CD4-positive, alpha-beta T cell treated with Interleukin-21 for 1 hour (primary cell): ENCODE results near the gene SGSM2.
"Not testable (repeated sequence)": the region's sequence is repeated elsewhere in the genome, so short reads cannot be mapped to it uniquely, and the experiment has no call there.

Source experiments
- DNase-seq: peaks from one replicate; pipeline ENCODE4 v3.0.0-alpha.2; 2020

SGSM2 gene, protein sequence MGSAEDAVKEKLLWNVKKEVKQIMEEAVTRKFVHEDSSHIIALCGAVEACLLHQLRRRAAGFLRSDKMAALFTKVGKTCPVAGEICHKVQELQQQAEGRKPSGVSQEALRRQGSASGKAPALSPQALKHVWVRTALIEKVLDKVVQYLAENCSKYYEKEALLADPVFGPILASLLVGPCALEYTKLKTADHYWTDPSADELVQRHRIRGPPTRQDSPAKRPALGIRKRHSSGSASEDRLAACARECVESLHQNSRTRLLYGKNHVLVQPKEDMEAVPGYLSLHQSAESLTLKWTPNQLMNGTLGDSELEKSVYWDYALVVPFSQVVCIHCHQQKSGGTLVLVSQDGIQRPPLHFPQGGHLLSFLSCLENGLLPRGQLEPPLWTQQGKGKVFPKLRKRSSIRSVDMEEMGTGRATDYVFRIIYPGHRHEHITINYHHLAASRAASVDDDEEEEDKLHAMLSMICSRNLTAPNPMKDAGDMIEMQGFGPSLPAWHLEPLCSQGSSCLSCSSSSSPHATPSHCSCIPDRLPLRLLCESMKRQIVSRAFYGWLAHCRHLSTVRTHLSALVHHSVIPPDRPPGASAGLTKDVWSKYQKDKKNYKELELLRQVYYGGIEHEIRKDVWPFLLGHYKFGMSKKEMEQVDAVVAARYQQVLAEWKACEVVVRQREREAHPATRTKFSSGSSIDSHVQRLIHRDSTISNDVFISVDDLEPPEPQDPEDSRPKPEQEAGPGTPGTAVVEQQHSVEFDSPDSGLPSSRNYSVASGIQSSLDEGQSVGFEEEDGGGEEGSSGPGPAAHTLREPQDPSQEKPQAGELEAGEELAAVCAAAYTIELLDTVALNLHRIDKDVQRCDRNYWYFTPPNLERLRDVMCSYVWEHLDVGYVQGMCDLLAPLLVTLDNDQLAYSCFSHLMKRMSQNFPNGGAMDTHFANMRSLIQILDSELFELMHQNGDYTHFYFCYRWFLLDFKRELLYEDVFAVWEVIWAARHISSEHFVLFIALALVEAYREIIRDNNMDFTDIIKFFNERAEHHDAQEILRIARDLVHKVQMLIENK

DNA sequence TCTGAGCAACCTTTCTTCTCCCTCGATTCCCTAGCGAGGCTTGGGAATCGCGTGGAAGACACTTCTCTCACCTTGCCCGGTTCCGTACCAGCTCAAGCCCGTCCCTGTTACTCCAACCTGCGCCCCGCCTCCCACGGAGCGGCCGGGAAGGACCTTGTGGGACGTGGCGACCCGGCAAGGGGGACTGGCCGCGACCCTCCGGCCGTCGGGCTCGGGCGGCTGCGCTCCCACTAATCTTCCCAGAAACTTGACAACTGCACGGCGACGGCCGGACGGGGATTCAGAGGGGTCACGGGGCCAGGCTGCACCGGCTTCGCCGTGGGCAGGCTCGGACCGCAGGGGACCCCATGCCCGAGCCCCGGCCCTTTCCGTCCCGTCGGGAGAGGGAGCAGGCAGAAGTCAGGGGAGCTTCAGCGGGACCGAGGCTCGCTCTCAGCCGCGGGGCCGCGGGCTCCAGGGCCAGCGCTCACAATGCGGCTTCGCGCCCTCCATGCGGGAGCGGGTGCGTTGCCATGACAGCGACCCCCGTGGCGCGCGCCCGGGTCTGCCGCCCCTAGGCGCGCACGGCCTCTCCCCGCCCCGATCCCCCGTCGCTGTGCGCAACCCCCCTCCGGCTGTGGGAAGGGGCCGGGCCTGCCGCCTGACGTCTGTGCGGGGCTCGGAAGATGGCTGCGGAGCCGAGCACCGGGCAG is at the start of gene SGSM2:
SGSM2 (plus strand) TSS at position 650 of the 692 bp plus-strand sequence. CDS start 188 bp downstream, outside the sequence.
- peak; percentile 80 for DNase-seq

DNA sequence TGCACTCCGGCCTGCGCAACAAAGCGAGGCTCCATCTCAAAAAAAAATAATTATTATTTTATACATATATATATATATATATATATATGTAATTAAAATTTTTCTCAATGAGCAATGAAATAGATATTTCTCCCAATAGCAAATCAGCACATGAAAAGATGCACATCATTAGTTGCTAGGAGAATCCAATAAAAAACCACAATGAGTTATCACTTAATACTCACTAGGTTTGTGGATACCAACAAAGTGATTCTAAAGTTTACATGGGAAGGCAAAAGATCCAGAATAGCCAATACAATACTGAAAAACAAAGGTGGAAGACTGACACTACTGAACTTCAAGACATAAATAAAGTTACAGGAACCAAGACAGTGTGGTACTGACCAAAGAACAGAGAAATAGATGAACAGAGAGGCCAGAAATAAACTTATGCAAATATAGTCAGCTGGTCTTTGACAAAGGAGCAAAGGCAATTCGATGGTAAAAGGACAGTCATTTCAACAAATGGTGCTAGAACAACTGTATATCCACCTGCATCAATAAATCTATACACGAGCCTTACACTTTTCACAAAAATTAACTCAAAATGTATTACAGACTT is 47.3 kb upstream of the SGSM2 start:
- no peak for DNase-seq

DNA sequence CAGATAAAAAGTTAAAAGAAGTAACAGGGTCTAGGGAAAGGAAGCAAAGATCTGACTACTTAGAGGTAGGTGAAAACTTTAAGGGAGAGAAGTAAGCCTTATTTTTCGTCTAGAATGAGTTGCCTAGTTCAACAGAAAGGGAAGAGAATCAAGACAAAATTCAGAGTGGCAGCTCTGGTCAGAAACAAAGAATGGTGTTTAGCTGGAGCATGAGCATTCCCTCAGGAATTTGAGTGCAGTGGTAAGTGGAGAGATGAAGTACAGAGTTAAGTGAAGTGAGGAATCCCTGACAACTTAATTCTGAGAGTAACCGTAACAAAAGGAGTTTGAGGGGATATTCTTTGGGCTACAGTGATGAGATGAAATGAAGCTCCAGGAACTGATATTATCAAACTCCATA is 45.2 kb upstream of the SGSM2 start:
- DNase-seq = no peak

DNA sequence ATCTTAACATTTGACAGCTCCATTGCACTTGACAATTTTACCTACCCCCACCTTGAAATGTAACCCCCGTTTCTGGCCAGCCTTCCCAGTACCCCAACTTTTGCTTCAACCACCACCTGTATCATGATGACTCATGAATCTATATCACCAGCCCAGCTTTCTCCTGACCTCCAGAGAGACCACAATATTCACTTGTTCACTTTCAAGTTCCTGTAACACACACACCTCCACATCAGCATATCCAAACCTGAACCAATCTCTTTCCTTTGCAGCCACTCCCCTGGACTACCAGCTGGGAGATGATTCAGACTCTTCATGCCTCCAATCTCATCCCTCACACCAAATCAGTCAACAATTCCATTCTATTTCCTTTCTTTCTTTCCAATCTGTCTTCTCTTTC is 41.7 kb upstream of the SGSM2 start:
- no peak for DNase-seq

DNA sequence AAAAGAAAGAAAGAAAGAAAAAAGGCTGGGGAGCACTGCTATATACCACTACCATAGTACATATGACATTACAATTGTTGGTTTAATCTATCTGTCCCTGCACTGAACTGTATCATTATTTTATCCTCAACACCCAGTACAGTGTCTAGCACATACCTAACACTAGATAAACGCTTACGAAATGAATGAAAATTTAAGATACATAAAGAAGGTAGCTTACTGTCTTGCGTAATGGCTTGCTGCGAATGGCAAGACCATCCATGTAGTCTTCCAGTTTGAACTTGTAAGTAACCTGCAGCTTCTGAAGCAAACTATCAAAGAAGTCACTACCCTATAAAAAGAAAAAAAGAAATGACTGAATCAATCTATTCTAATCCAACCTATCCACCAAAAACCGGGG is 40.3 kb upstream of the SGSM2 start:
- DNase-seq = no peak

DNA sequence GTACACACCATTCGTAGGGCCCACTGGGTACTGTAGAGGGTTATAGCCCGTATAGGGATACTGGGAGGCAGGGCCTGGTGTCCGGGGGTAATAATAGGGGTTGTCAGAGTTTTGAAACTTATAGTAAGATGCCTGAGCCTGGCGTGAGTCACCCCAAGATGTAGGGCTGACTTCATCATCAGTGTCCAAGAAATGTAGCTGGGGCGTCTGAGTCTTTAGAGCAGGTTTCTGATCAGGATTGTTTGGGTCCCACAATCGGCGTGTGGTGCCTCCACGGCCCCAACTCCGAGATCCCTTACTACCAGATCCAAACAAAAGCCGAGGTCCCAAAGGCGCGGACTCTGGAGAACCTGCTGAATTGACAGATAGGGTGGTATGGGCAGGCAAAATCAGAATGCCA is 38.2 kb upstream of the SGSM2 start:
- no peak for DNase-seq

DNA sequence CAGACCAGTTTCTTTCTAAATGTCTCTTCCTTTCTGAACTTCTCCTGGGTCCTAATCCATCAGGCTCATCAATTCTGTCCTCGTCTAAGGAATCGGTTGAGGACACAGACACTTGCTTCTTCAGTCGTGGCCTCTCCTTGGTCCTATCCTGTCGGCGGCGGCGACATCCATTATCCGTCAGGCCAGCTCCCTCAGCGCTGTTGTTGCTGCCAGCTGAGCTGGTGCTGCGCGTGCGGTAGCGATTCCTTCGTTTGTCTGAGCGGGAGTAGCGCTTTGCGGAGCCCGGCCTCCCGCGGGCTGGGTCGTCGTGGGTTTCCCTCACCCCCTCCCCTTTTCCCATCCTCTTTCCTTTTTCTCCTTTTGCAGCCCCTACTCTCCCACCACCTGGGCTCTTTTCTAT is 37.5 kb upstream of the SGSM2 start:
- DNase-seq = no peak

DNA sequence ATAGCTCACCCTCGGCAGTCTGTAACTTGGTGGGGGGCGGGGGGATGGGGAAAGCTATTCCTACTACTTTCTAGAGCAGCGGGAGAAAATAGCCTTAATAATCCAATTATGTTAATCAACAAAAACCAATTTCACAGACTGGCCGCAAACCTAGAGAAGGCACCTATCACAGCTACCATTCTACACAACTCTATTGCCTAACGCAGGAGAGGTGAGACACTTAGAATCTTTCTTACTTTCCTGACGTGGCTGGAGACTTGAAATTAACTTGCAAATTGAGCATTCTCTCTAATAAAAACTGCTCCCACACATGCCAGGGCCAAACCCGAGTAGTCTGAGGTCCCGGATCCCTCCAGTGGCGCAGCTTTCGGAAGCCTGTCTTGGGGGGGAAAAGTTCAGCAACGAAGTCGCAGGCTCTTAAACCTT is 34.5 kb upstream of the SGSM2 start:
- peak; percentile 12 for DNase-seq

DNA sequence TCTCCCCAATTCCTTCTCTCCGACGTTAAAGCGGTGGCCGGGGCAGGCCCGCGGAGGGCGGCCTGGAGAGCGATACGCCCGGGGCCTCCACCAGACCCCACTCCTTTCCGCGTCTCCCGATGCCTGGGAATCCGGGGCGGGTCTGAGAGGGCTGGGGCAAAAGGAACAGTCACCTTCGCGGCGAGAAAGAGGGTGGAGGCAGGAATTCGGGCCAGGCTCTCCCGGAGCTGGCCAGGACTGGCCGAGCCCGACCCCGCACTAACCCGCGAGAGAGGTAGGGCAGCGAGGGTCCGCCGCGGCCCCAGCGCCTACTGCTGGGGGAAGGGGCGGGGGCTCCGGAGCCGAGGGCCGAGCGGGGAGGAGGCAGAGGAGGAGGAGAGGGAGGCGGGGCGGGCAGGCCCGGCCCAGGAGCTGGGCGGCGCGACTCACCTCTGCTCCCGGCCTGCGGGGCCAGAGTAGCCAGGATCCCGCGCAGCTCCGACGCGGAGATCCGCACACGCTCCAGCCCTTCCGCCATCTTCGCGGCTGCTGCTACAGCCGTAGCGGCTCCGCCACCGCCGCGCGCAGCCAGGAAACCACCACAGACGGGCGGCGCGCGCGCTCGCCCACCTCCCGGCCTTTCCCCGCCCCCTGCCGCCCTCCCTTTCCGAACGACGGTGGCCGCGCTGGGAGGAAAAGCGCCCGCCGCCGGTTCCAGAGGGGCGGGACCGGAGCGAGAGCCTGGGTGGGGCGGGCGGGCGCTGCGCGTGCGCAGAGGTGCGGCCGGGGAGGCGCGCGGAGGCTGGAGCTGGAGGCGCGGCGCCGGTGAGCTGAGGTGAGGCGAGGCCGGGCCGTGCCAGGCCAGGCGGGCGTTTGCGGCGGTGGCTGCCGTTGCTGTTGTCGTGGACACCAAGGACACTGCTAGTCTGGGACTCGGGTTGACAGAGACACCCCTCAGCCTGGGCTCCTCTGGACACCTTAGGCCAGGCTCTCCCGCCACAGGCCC is 33.8 kb upstream of the SGSM2 start, which contains the start of the genes SMG6 and SRR:
SMG6 (minus strand) TSS at position 582 of the 985 bp plus-strand sequence; CDS start at position 517, 65 bp downstream.
SRR (plus strand) TSS at position 747 of the 985 bp plus-strand sequence. CDS start 11,611 bp downstream, outside the sequence.
- peak; percentile 96 for DNase-seq

DNA sequence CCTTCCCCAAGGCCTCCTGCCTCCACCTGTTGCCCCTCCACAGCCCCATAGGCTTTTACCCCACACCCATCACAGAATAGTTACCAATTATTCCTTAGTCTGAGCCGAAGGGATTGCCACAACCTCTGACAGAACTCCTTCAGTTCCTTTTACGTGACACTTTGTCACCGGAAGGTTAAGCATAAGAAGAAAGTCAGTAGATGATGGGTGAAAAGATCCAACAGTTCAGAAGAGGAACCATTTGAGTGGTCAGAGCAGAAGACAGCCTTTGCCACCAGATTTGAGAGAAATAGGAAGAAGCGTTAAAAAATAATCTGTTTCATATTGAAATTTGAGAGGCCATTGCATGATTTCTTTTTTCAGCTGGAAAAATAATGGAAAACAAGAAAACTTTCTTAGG is 32.4 kb upstream of the SGSM2 start:
- no peak for DNase-seq

DNA sequence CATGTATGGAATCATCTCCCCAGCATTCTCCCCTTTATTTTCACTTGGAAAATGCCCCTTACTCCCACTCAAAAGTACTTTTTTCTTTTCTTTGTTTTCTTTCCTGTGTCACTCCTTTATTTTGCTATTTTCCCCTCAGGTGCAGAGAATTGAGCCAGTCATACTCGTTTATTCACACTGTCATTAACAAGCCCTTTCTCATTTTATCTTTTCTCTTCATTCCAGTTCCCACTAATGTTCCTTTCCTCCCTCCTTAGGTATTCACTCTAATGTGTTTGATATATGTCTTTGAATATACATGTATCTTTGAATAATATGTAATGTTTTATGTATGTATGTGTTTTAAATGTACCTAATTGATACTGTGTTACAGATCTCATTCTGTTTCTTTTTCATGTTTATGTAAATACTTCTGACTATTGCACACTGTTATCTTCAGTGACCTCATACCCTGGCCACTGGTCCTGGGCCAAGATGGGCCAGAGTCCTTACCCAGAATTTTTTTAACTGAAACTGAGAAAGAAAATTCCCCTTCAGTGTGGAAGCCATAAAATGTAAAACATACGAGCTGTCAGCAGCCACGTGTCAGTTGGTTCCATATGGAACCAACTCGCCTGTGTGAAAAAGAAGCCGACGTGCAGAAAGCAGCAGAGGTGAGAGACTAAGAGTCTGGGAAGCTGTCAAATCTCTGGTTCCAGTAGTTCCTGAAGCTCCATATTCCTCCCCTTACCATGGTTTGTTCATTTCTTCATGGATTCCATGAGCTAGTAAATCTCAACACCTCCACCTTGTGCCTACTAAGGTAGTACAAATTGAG is 27.8 kb upstream of the SGSM2 start:
- DNase-seq = no peak

DNA sequence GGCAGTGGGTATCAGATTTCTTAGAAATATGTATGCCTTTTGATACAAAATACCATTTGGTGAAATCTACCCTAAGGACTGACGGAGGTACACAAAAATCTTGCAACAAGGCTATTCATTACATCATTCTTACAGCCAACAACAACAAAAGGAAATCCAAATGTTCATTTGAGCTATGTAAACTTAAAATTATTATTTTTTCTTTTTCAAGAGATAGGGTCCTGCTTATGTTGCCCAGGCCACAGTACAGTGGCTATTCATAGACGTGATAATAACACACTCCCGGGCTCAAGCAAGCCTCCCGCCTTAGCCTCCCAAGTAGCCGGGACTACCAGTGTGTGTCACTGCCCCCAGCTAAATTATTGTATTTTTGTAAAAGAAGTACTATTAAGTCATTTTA is 24.6 kb upstream of the SGSM2 start:
- no peak for DNase-seq

DNA sequence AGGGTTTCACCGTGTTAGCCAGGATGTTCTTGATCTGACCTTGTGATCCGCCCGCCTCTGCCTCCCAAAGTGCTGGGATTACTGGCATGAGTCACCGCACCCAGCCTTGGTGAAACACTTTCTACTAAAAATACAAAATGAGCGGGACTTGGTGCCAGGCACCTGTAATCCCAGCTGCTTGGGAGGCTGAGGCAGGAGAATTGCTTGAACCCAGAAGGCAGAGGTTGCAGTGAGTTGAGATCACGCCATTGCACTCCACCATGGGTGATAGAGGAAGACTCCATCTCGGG is 20.4 kb upstream of the SGSM2 start:
- DNase-seq = not testable (repeated sequence)

DNA sequence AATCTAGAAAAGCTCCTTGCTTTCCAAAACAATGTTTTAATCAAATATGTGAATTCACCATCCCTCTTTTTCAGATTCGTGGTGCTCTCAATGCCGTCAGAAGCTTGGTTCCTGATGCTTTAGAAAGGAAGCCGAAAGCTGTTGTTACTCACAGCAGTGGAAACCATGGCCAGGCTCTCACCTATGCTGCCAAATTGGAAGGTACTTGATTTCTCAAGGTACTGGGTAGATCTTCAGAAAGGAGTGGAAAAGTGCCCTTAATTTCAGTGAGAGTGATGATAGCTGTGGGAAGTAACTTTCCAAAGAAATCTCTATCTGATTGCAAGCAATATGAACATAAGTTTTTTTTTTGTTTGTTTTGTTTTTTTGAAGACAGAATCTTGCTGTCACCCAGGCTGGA is 19.5 kb upstream of the SGSM2 start:
- DNase-seq = no peak

DNA sequence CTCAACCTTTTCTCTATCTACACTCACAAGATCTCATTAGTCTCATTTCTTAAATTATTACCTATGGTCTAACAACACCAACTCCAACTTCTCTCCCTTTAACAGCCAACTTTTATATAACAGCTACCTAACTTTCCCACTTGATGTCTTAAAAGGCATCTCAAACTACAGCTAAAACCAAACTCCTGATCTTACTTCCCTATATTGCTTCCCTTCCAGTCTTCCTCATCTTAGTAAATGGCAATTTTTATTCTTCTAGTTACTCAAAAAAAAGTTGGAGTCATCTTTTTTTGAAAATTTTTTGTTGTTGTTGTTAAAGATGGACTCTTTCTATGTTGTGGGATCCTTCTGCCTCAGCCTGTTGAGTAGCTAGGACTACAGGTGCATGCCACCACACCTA is 18.2 kb upstream of the SGSM2 start:
- no peak for DNase-seq

DNA sequence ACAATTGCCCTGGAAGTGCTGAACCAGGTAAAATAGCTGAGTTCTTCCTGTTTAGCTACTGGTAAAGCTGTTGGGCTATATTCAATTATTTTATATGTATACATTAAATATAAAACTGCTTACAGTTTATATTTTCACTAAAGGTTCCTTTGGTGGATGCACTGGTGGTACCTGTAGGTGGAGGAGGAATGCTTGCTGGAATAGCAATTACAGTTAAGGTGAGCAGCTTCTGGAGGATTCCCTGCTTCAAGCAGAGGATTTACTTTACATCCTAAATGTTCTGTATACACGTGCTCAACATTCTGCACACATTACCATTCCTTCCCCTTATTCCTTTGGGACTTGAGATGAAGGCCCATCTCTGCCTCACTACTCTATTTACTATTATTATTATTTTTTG is 15.9 kb upstream of the SGSM2 start:
- no peak for DNase-seq

DNA sequence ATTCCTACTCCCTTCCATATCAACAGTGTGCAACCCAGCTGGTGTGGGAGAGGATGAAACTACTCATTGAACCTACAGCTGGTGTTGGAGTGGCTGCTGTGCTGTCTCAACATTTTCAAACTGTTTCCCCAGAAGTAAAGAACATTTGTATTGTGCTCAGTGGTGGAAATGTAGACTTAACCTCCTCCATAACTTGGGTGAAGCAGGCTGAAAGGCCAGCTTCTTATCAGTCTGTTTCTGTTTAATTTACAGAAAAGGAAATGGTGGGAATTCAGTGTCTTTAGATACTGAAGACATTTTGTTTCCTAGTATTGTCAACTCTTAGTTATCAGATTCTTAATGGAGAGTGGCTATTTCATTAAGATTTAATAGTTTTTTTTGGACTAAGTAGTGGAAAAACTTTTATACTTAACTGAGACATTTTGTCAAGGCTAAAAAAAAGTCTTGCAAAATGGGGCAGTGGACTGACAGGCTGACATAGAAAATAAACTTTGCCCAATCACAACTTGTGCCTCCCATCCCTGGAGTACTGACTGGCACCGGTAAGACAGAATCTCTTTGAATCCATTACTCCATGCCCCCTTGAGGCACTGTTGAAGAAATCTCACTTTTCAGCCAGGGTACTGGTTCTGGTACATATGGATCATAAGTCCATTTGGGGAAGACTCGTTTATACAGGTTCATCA is 13.5 kb upstream of the SGSM2 start:
- no peak for DNase-seq

DNA sequence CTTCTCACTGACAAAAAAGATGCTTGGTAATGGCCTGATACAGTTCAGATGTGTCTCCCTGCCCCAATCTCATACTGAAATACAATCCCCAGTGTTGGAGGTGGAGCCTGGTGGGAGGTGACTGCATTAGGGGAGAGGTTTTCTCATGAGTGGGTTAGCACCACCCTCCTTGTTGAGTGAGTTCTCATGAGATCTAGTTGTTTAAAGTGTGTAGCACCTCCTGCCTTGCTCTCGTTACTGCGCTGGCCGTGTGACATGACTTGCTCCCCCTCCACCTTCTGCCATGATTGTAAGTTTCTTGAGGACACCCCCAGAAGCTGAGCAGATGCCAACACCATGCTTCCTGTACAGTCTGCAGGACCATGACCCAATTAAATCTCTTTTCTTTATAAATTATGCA is 6.0 kb upstream of the SGSM2 start:
- DNase-seq = no peak

DNA sequence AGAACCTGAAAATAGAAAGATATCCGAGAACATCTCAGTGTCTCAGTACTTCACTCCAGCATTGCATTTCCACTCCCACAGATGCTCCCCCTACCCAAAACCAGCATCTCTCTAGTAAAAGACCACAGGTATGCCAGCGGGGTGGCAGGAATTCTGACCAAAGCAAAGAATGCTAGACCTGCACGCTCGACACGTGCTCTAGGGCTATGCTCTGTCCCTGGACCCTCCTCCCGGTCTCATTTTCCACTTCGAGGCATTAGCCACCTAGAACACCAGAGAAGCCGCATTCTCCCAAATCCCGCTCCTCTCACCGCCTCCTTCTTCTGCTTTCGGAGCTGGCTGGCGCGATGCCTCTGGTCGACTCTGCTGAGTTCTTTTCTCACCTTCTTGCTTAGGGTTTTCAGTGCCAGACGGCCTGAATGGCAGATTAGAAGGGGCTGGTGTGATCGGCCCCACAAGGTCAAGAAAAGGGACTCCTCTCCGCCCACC is 1.5 kb upstream of the SGSM2 start:
- no peak for DNase-seq
